Measurements from ENCODE around the gene NTM.

NTM gene

GRCh38 chr11:132253469-132254264, 883.3 kb downstream of the NTM start:
- no peak for DNase-seq (ENCODE audit: low read depth, low spot score)

- DNase-seq (ENCODE audit: low read depth, low spot score), result no peak
These were observed 884.5 kb downstream of the NTM start for GRCh38 chr11:132254906-132255305.

- no peak for DNase-seq (ENCODE audit: low read depth, low spot score)
These were observed 886.3 kb downstream of the NTM start for GRCh38 chr11:132256528-132257279.

GRCh38 chr11:132257871-132258270, 887.5 kb downstream of the NTM start:
- DNase-seq (ENCODE audit: low read depth, low spot score), result no peak

GRCh38 chr11:132258875-132259274, 888.5 kb downstream of the NTM start:
- no peak for DNase-seq (ENCODE audit: low read depth, low spot score)

- no peak for DNase-seq (ENCODE audit: low read depth, low spot score)
These were observed 890.2 kb downstream of the NTM start for GRCh38 chr11:132260636-132261035.

- no peak for DNase-seq (ENCODE audit: low read depth, low spot score)
These were observed 892.8 kb downstream of the NTM start for GRCh38 chr11:132263241-132263640.

- no peak for DNase-seq (ENCODE audit: low read depth, low spot score)
These were observed 893.5 kb downstream of the NTM start for GRCh38 chr11:132263875-132264274.

- DNase-seq (ENCODE audit: low read depth, low spot score), result no peak
These were observed 894.2 kb downstream of the NTM start for GRCh38 chr11:132264616-132265015.

GRCh38 chr11:132278801-132279574, 908.6 kb downstream of the NTM start:
- DNase-seq (ENCODE audit: low read depth, low spot score), result no peak

- no peak for DNase-seq (ENCODE audit: low read depth, low spot score)
These were observed 913.6 kb downstream of the NTM start for GRCh38 chr11:132284048-132284447.

- no peak for DNase-seq (ENCODE audit: low read depth, low spot score)
These were observed 914.2 kb downstream of the NTM start for GRCh38 chr11:132284611-132285010.

GRCh38 chr11:132285631-132286030, 915.2 kb downstream of the NTM start:
- no peak for DNase-seq (ENCODE audit: low read depth, low spot score)

- no peak for DNase-seq (ENCODE audit: low read depth, low spot score)
These were observed 915.7 kb downstream of the NTM start for GRCh38 chr11:132286106-132286505.

GRCh38 chr11:132288036-132288435, 917.6 kb downstream of the NTM start:
- DNase-seq (ENCODE audit: low read depth, low spot score), result no peak

GRCh38 chr11:132289590-132290256, 919.3 kb downstream of the NTM start:
- DNase-seq (ENCODE audit: low read depth, low spot score), result no peak

GRCh38 chr11:132293586-132293985, 923.2 kb downstream of the NTM start:
- no peak for DNase-seq (ENCODE audit: low read depth, low spot score)

GRCh38 chr11:132296946-132297610, 926.7 kb downstream of the NTM start:
- DNase-seq (ENCODE audit: low read depth, low spot score), result no peak

GRCh38 chr11:132298357-132298756, 927.9 kb downstream of the NTM start:
- no peak for DNase-seq (ENCODE audit: low read depth, low spot score)

GRCh38 chr11:132300283-132300682, 929.9 kb downstream of the NTM start:
- DNase-seq (ENCODE audit: low read depth, low spot score), result no peak

- DNase-seq (ENCODE audit: low read depth, low spot score), result no peak
These were observed 931.0 kb downstream of the NTM start for GRCh38 chr11:132301465-132301864.

All from iPS DF 19.7 (cell line).